ENCODE results near the gene PFDN1. TPM values are rescaled to one million over a fixed set of nuclear protein-coding genes. Genes with fewer than 3 reads are reported as not detected.

The PFDN1 gene
- total and polyA plus RNA-seq, 8 donors = 28.6 to 137 (median 74.2) TPM

DNA sequence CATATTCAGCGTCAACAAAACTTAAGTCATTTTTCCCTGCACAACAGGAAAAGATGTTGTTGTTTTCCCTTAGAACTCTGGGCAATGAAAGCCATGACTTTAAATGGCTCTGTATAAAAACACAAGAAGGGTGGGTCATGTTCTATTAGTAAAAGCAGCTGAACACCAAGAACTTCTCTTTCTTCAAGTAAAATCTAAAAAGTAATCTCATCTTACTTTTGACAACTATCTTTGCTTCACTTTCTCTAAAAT is 9.1 kb downstream of the PFDN1 start:
- intact Hi-C loops (cut with DNase I; ENCODE audit: low total_unique reads) = no loop called here
- Histone ChIP-seq H3K27ac (peak overlapping the region in 4 of 5 donors; percentile 45 to 74 (median 61)), H3K9me3 (no peaks in the 10 kb centered on the region), H3K4me1 (peaks cover 23 to 88% (median 59%) of the 10 kb centered on the region in 4 donors), H3K27me3 (no peaks in the 10 kb centered on the region), H3K36me3 (peaks cover 0 to 9% (median under 1%) of the 10 kb centered on the region in 4 donors), H3K4me3 (no peak overlapping the region)
- no peak for TF ChIP-seq EP300 (IDR thresholded peaks at IDR 0.05)
- TF ChIP-seq, protein P1, sequence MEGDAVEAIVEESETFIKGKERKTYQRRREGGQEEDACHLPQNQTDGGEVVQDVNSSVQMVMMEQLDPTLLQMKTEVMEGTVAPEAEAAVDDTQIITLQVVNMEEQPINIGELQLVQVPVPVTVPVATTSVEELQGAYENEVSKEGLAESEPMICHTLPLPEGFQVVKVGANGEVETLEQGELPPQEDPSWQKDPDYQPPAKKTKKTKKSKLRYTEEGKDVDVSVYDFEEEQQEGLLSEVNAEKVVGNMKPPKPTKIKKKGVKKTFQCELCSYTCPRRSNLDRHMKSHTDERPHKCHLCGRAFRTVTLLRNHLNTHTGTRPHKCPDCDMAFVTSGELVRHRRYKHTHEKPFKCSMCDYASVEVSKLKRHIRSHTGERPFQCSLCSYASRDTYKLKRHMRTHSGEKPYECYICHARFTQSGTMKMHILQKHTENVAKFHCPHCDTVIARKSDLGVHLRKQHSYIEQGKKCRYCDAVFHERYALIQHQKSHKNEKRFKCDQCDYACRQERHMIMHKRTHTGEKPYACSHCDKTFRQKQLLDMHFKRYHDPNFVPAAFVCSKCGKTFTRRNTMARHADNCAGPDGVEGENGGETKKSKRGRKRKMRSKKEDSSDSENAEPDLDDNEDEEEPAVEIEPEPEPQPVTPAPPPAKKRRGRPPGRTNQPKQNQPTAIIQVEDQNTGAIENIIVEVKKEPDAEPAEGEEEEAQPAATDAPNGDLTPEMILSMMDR (IDR thresholded peaks at IDR 0.05) = no peak
- no peak for TF ChIP-seq POLR2AphosphoS5 (IDR thresholded peaks at IDR 0.05)
- no peak for TF ChIP-seq POLR2A (IDR thresholded peaks at IDR 0.05)
- no peak for DNase-seq
- WGBS, 5 donors = 30 to 53% (median 36%) methylated on average over 1 of the region's 1 CpG

DNA sequence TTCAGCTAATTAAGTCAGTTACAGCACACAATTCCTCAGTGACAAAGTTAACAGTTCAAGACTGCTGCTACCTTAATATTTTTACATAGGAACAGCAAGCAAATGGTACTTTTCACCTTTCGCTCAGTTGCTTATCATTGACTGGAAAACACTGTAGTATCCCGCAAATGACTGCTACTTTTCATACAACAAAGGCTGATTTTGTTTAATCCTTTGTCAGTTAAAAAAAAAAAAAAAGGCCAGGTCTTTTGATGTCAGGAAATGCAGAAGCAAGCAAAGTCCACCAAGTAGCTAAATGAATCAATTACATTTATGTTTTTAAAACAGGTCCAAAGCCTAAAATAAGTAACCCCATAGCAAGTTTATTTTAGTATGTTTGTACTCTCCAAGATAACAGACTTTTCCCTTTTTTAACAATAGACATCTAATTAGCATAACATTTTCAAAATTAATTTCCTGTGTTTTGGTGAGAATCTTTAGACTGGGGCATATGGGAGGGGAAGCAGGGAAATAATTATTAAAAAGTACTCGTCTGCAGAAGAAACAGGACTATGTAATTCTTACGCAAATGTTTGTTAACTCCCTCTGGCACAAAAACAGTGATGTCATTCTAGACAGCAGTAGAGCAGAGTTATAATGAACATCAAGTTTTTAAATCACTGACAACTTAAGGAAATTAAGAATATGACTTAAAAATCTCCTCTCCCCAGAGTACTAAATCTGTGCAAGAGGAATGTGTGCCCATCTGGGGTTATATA is 9.6 kb downstream of the PFDN1 start:
- peak overlapping the region in 4 of 5 donors; percentile 45 to 74 (median 61) for H3K27ac ChIP-seq
- H3K4me1 ChIP-seq = peaks cover 23 to 86% (median 57%) of the 10 kb centered on the region in 4 donors
- TF ChIP-seq POLR2A (IDR thresholded peaks at IDR 0.05) (no peak), EP300 (IDR thresholded peaks at IDR 0.05) (no peak), POLR2AphosphoS5 (IDR thresholded peaks at IDR 0.05) (no peak)
- TF ChIP-seq, protein P1 (IDR thresholded peaks at IDR 0.05) = no peak

DNA sequence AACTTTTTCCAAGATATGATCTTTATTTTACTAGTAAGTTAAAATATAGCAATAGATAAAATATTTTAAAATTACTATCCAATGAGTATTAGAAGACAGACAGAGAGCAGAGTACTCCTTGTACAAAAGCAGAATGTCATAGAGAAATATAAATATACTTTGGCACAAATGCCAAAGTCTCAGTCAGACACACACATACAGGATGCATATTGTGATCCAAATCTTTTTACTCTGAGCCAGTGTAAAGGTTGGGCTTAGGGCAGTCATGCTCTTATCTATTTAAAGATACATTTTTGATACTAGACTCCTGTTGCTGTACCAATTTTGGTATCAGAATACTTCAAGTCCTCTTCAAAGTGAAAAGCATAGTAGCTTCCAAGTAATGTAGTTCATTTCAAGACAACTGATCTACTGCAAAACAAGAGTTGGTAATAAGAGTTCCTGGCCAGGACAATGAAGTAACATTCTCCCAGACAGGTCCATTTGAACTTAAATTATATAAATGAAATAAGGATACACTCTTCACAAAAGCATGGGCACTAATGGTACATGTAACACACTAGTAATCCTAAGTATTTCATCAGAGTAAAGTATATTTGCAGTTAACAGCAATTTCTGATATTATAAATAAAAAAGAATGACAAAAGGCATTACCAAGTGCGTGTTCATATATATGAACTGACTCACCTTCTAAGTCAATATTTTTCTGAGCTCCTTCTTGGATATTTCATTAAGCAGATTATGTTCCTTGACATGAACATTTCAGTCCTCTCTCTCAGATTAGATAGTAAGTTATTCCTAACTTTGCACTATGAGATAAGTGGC is 10.5 kb downstream of the PFDN1 start:
- 36 to 59% (median 43%) methylated on average over 1 of the region's 1 CpG for WGBS, 5 donors
- TF ChIP-seq, protein P1 (IDR thresholded peaks at IDR 0.05) = no peak
- TF ChIP-seq POLR2A (IDR thresholded peaks at IDR 0.05) (no peak), POLR2AphosphoS5 (IDR thresholded peaks at IDR 0.05) (no peak), EP300 (IDR thresholded peaks at IDR 0.05) (no peak)
- no peaks in the 10 kb centered on the region for H3K27me3 ChIP-seq
- peak overlapping the region in 4 of 5 donors; percentile 45 to 74 (median 61) for H3K27ac ChIP-seq
- intact Hi-C loops (cut with DNase I; ENCODE audit: low total_unique reads) = no loop called here
- peaks cover 23 to 85% (median 57%) of the 10 kb centered on the region in 4 donors for H3K4me1 ChIP-seq
- DNase-seq = no peak
- no peak overlapping the region for H3K4me3 ChIP-seq
- H3K9me3 ChIP-seq = no peaks in the 10 kb centered on the region
- H3K36me3 ChIP-seq = no peaks in the 10 kb centered on the region

More for the DNA sequence above, 9.6 kb downstream of the PFDN1 start:
- Histone ChIP-seq H3K4me3 (no peak overlapping the region), H3K27me3 (no peaks in the 10 kb centered on the region), H3K9me3 (no peaks in the 10 kb centered on the region), H3K36me3 (peaks cover 0 to 4% (median 0%) of the 10 kb centered on the region in 4 donors)
- 20 to 38% (median 27%) methylated on average over 4 of the region's 4 CpGs for WGBS, 5 donors
- peak in 1 of 2 donors; percentile 45 for DNase-seq
- intact Hi-C loops (cut with DNase I; ENCODE audit: low total_unique reads) = no loop called here

DNA sequence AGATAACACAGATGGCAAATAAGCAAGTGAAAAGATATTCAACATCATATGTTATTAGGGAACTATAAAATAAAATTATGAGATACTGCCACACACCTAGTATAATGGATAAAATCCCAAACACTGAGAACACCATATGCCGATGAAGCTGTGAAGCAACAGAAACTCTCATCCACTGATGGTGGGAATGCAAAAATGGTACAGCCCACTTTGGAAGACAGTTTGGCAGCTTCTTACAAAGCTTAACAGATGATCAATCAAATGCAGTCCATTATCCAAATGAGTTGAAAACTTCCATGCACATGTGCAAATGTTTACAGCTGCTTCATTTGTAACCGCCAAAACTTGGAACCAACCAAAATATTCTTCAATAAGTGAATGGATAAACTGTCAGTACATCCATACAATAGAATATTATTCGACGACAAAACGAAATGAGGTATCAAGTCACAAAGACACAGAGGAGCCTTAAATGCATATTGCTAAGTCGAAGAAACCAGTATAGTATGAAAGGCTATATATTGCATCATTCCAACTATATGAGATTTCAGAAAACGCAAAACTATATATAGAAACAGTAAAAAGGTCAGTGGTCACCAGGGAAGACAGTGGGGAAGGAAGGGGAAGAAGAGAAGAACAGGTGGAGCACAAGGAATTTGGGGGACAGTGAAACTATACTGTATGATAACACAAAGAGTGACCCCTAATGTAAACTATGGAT is 14.9 kb downstream of the PFDN1 start:
- WGBS, 5 donors = 75 to 84% (median 78%) methylated on average over 7 of the region's 7 CpGs
- Histone ChIP-seq H3K27me3 (no peaks in the 10 kb centered on the region), H3K36me3 (no peaks in the 10 kb centered on the region), H3K4me3 (no peak overlapping the region), H3K9me3 (no peaks in the 10 kb centered on the region), H3K4me1 (peaks cover 16 to 58% (median 39%) of the 10 kb centered on the region in 4 donors), H3K27ac (no peak overlapping the region)
- TF ChIP-seq, protein P1 (IDR thresholded peaks at IDR 0.05) = no peak
- TF ChIP-seq POLR2AphosphoS5 (IDR thresholded peaks at IDR 0.05) (no peak), EP300 (IDR thresholded peaks at IDR 0.05) (no peak), POLR2A (IDR thresholded peaks at IDR 0.05) (no peak)
- no peak for DNase-seq
- intact Hi-C loops (cut with DNase I; ENCODE audit: low total_unique reads) = no loop called here
